Activated naive CD8-positive, alpha-beta T cell (primary cell): ENCODE measurements around the gene PHF11.
"Not testable (repeated sequence)": the region's sequence is repeated elsewhere in the genome, so short reads cannot be mapped to it uniquely, and the experiment has no call there.

Experiments used
- H3K27ac Mint-ChIP-seq: one replicate; pipeline ENCODE4 v1.8.0; 2021; ENCODE audit warnings: mixed read lengths
- H3K27me3 Mint-ChIP-seq: one replicate; pipeline ENCODE4 v1.8.0; 2021; ENCODE audit warnings: mixed read lengths
- H3K36me3 Mint-ChIP-seq: one replicate; pipeline ENCODE4 v1.8.0; 2021; ENCODE audit warnings: mixed read lengths
- H3K4me1 Mint-ChIP-seq: one replicate; pipeline ENCODE4 v1.8.0; 2021; ENCODE audit warnings: low read depth, mixed read lengths
- H3K4me3 Mint-ChIP-seq: one replicate; pipeline ENCODE4 v1.8.0; 2021; ENCODE audit warnings: mild to moderate bottlenecking, mixed read lengths
- H3K9me3 Mint-ChIP-seq: one replicate; pipeline ENCODE4 v1.8.0; 2021; ENCODE audit warnings: low read depth, mixed read lengths

The PHF11 gene

DNA sequence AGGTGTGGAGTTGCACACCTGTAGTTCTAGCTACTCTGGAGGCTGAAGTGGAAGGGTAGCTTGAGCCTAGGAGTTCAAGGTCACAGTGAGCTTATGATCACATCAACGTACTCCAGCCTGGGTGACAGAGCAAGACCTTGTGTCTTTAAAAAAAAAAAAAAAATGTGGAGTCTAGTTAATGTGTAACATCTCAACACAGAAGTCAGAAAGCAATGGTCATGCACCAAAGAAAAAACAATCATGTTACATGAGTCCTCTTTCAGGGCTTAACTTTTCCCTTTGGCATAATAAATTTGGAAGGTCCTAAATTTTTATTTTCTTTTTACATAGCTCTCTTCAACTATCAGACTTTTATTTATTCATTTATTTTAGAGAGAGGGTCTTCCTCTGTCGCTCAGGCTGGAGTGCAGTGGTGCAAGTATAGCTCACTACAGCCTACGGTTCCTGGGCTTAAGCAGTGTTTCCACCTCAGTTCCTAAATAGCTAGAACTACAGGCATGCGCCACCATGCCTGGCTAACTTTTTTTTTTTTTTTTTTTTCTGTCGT is 29.4 kb upstream of the PHF11 start:
- Mint-ChIP-seq H3K9me3 (no peaks in the 10 kb centered on the region), H3K27me3 (no peaks in the 10 kb centered on the region), H3K4me3 (no peak overlapping the region), H3K27ac (no peak overlapping the region), H3K4me1 (no peaks in the 10 kb centered on the region), H3K36me3 (peaks cover 31% of the 10 kb centered on the region)

GRCh38 chr13:49472186-49472585 is 23.6 kb upstream of the PHF11 start:
- no peaks in the 10 kb centered on the region for H3K9me3 Mint-ChIP-seq
- H3K36me3 Mint-ChIP-seq: peaks cover 10% of the 10 kb centered on the region
- no peaks in the 10 kb centered on the region for H3K27me3 Mint-ChIP-seq
- H3K4me1 Mint-ChIP-seq: no peaks in the 10 kb centered on the region
- H3K4me3 Mint-ChIP-seq: no peak overlapping the region
- no peak overlapping the region for H3K27ac Mint-ChIP-seq

- no peak overlapping the region for H3K4me3 Mint-ChIP-seq
- H3K4me1 Mint-ChIP-seq: no peaks in the 10 kb centered on the region
- no peaks in the 10 kb centered on the region for H3K9me3 Mint-ChIP-seq
- H3K36me3 Mint-ChIP-seq: no peaks in the 10 kb centered on the region
- H3K27me3 Mint-ChIP-seq: no peaks in the 10 kb centered on the region
- no peak overlapping the region for H3K27ac Mint-ChIP-seq
Observed at GRCh38 chr13:49476529-49476928, 19.2 kb upstream of the PHF11 start.

DNA sequence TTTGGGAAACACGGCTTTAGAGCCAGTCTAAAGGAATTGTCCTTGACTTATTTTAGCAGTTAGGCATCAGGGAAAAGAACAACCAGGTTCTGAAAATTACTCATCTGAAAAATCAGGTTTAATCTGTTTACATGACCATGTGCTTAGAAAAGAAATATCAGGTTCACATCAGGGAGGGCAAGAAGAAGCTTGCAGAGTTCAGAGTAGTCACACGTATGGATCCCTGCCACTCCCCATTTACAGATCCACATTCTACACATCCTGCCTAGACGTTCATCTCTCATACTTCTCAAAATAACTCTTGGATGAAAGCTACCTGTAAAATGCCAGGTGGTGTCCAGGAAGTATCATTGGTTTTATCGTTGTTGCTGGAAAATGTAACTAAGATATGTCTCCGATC is 14.0 kb upstream of the PHF11 start:
- Mint-ChIP-seq H3K36me3 (peaks cover 8% of the 10 kb centered on the region), H3K9me3 (no peaks in the 10 kb centered on the region), H3K27me3 (no peaks in the 10 kb centered on the region), H3K4me1 (no peaks in the 10 kb centered on the region), H3K27ac (no peak overlapping the region), H3K4me3 (no peak overlapping the region)

- Mint-ChIP-seq H3K4me1 (no peaks in the 10 kb centered on the region), H3K27me3 (no peaks in the 10 kb centered on the region), H3K4me3 (no peak overlapping the region), H3K27ac (no peak overlapping the region), H3K9me3 (no peaks in the 10 kb centered on the region), H3K36me3 (peaks cover 6% of the 10 kb centered on the region)
Observed at GRCh38 chr13:49488563-49488962, 7.2 kb upstream of the PHF11 start.

- H3K36me3 Mint-ChIP-seq: peaks cover 15% of the 10 kb centered on the region
- H3K4me1 Mint-ChIP-seq: peaks cover 34% of the 10 kb centered on the region
Observed at GRCh38 chr13:49494645-49495044, 1.1 kb upstream of the PHF11 start.

GRCh38 chr13:49496837-49497236 is 1.1 kb downstream of the PHF11 start:
- not testable (repeated sequence) for H3K9me3 Mint-ChIP-seq, H3K27me3 Mint-ChIP-seq
- Mint-ChIP-seq H3K36me3 (peaks cover 18% of the 10 kb centered on the region), H3K27ac (peak overlapping the region; percentile 96), H3K4me1 (peaks cover 47% of the 10 kb centered on the region), H3K4me3 (peak overlapping the region; percentile 92)

More at GRCh38 chr13:49494645-49495044, 1.1 kb upstream of the PHF11 start:
- peak overlapping the region; percentile 97 for H3K27ac Mint-ChIP-seq
- peak overlapping the region; percentile 93 for H3K4me3 Mint-ChIP-seq
- H3K9me3 Mint-ChIP-seq: no peaks in the 10 kb centered on the region
- no peaks in the 10 kb centered on the region for H3K27me3 Mint-ChIP-seq

DNA sequence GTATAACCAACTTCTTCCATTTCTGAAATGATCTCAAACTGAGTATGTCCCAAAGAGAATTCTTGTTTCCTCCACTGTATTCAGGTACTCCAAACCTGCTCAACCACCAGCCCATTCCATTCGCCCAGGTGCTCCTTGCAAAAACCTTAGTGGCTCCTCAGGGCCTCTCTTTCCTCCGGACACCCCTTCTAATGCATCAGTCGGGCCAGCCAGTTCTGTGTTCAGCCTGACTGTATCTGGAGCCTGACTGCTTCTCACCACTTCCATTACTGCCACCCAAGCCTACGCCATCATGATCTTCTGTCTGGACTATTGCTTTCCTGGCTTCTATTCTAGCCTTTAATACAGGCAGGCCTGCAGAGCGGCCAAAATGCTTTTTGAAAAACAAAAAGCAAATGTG is 1.5 kb downstream of the PHF11 start:
- H3K4me3 Mint-ChIP-seq: peak overlapping the region; percentile 92
- no peaks in the 10 kb centered on the region for H3K27me3 Mint-ChIP-seq
- peaks cover 18% of the 10 kb centered on the region for H3K36me3 Mint-ChIP-seq
- H3K4me1 Mint-ChIP-seq: peaks cover 47% of the 10 kb centered on the region
- H3K27ac Mint-ChIP-seq: peak overlapping the region; percentile 96
- H3K9me3 Mint-ChIP-seq: no peaks in the 10 kb centered on the region

DNA sequence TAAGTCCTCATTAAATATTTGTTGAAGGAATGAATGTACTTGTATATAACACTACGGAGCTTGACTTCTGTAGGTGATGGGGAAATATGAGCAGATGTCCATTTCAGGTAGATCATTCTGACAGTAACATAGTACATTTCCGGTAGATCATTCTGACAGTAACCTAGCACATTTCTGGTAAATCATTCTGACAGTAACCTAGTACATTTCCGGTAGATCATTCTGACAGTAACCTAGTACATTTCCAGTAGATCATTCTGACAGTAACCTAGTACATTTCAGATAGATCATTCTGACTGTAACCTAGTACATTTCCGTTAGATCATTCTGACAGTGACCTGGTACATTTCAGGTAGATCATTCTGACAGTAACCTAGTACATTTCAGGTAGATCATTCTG is 2.5 kb downstream of the PHF11 start:
- H3K36me3 Mint-ChIP-seq: peaks cover 21% of the 10 kb centered on the region

GRCh38 chr13:49499889-49500660 is 4.3 kb downstream of the PHF11 start:
- H3K4me3 Mint-ChIP-seq: peak overlapping the region; percentile 33
- H3K27me3 Mint-ChIP-seq: no peaks in the 10 kb centered on the region
- H3K36me3 Mint-ChIP-seq: peaks cover 23% of the 10 kb centered on the region
- H3K9me3 Mint-ChIP-seq: no peaks in the 10 kb centered on the region
- peaks cover 51% of the 10 kb centered on the region for H3K4me1 Mint-ChIP-seq
- H3K27ac Mint-ChIP-seq: peak overlapping the region; percentile 96

More for the DNA sequence above, 2.5 kb downstream of the PHF11 start:
- peaks cover 48% of the 10 kb centered on the region for H3K4me1 Mint-ChIP-seq
- H3K27ac Mint-ChIP-seq: peak overlapping the region; percentile 96
- peak overlapping the region; percentile 11 for H3K4me3 Mint-ChIP-seq
- no peaks in the 10 kb centered on the region for H3K27me3 Mint-ChIP-seq
- no peaks in the 10 kb centered on the region for H3K9me3 Mint-ChIP-seq

DNA sequence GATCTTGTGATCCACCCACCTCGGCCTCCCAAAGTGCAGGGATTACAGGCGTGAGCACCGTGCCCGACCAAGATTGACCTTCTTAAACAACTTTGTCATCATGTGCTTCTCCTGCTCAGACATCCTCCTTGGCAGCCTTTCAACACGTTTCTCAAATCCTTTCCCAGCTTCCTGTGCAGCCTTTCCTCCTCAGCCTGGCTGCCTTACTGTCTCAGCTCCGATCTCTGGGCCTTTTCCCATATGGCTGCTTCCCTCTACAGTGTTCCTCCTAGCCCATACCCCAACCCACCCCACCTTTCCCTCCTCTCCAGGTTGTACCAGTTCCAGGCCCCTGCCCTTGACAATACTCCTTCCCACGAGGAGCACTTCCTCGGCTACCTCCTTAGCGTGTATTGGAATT is 7.2 kb downstream of the PHF11 start:
- Mint-ChIP-seq H3K9me3 (no peaks in the 10 kb centered on the region), H3K27me3 (no peaks in the 10 kb centered on the region), H3K27ac (peak overlapping the region; percentile 46), H3K4me1 (peaks cover 44% of the 10 kb centered on the region), H3K4me3 (no peak overlapping the region), H3K36me3 (peaks cover 15% of the 10 kb centered on the region)

GRCh38 chr13:49503951-49504350 is 8.2 kb downstream of the PHF11 start:
- Mint-ChIP-seq H3K4me1 (peaks cover 36% of the 10 kb centered on the region), H3K36me3 (peaks cover 12% of the 10 kb centered on the region), H3K4me3 (no peak overlapping the region), H3K9me3 (no peaks in the 10 kb centered on the region), H3K27ac (no peak overlapping the region), H3K27me3 (no peaks in the 10 kb centered on the region)

DNA sequence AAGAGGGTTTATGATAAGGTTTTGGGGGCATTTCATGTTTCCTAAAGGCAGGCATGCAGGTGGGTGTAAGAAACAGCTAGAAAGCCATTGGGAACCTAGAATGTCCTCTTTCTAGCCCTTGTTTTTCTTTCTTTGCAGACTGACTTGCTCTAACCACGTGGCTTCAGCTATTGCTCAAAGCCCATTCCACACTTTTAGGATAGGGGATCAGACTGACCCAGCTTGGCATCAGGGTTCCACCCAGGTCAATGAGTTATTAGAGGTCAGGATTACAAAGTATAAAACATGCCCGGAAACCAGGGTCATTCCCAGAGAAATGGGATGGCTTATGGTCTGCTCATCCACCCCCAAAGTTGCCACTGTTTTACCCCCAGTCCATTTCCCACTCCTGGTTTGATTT is 16.8 kb downstream of the PHF11 start:
- Mint-ChIP-seq H3K4me3 (no peak overlapping the region), H3K4me1 (peaks cover 10% of the 10 kb centered on the region), H3K27ac (peak overlapping the region; percentile 7), H3K36me3 (peaks cover 16% of the 10 kb centered on the region), H3K27me3 (no peaks in the 10 kb centered on the region), H3K9me3 (no peaks in the 10 kb centered on the region)

DNA sequence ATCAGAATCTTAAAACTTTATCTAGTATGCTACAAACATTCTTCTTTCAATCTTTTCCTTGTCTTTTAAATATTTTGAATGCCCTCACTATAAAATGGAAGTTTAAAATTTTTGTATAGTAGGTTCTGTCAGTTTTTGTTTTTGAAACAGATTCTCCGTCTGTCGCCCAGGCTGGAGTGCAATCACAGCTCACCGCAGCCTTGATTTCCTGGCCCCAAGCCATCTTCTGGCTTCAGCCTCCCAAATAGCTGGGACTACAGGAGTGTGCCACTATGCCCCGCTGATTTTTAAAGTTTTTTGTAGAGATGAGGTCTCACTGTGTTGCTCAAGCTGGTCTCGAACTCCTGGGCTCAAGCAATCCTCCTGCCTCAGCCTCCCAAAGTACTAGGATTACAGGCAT is 20.7 kb downstream of the PHF11 start:
- Mint-ChIP-seq H3K4me3 (no peak overlapping the region), H3K4me1 (peaks cover 5% of the 10 kb centered on the region), H3K27me3 (no peaks in the 10 kb centered on the region), H3K36me3 (peaks cover 12% of the 10 kb centered on the region), H3K9me3 (no peaks in the 10 kb centered on the region), H3K27ac (no peak overlapping the region)

GRCh38 chr13:49517461-49517860 is 21.7 kb downstream of the PHF11 start:
- H3K9me3 Mint-ChIP-seq: no peaks in the 10 kb centered on the region
- H3K36me3 Mint-ChIP-seq: peaks cover 12% of the 10 kb centered on the region
- H3K4me1 Mint-ChIP-seq: peaks cover 5% of the 10 kb centered on the region
- no peak overlapping the region for H3K27ac Mint-ChIP-seq
- no peak overlapping the region for H3K4me3 Mint-ChIP-seq
- no peaks in the 10 kb centered on the region for H3K27me3 Mint-ChIP-seq

- Mint-ChIP-seq H3K27me3 (no peaks in the 10 kb centered on the region), H3K4me3 (no peak overlapping the region), H3K27ac (no peak overlapping the region), H3K36me3 (peaks cover 4% of the 10 kb centered on the region), H3K4me1 (no peaks in the 10 kb centered on the region), H3K9me3 (no peaks in the 10 kb centered on the region)
Observed at GRCh38 chr13:49521224-49521623, 25.5 kb downstream of the PHF11 start.
